ENCODE measurements around the gene ZNF77.
"Not testable (repeated sequence)": the region's sequence is repeated elsewhere in the genome, so short reads cannot be mapped to it uniquely, and the experiment has no call there.

ZNF77 gene

GRCh38 chr19:2900296-2901252 lies 44.2 kb downstream of the ZNF77 start, which contains the start of gene ZNF57:
Gene ZNF57 (plus strand): TSS chr19:2900928. CDS start chr19:2901046, 118 bp downstream.
- H3K36me3 ChIP-seq (ENCODE audit: control insufficient read depth, insufficient read depth, low read length): no peaks in the 10 kb centered on the region

GRCh38 chr19:2896694-2897093 lies 48.1 kb downstream of the ZNF77 start:
- no peak overlapping the region for H3K27ac ChIP-seq (ENCODE audit: insufficient read depth, low read length, poor library complexity, severe bottlenecking)
- no peak for DNase-seq
- no peaks in the 10 kb centered on the region for H3K27me3 ChIP-seq (replicated peaks; ENCODE audit: control insufficient read depth, insufficient read depth, low read length, poor library complexity, severe bottlenecking)
- no peak overlapping the region for H3K4me3 ChIP-seq (ENCODE audit: insufficient read depth, low read depth, low read length, poor library complexity, severe bottlenecking)
- no peaks in the 10 kb centered on the region for H3K9me3 ChIP-seq (ENCODE audit: control insufficient read depth, low read length)
- H3K36me3 ChIP-seq (ENCODE audit: control insufficient read depth, insufficient read depth, low read length): no peaks in the 10 kb centered on the region
- H3K4me1 ChIP-seq (ENCODE audit: control insufficient read depth, insufficient read depth, low read length, poor library complexity, severe bottlenecking): peaks cover 7% of the 10 kb centered on the region

More at GRCh38 chr19:2900296-2901252, 44.2 kb downstream of the ZNF77 start, which contains the start of gene ZNF57:
- Histone ChIP-seq H3K9me3 (ENCODE audit: control insufficient read depth, low read length) (no peaks in the 10 kb centered on the region), H3K4me1 (ENCODE audit: control insufficient read depth, insufficient read depth, low read length, poor library complexity, severe bottlenecking) (peaks cover 7% of the 10 kb centered on the region), H3K27ac (ENCODE audit: insufficient read depth, low read length, poor library complexity, severe bottlenecking) (peak within 1 kb of the TSS; percentile 18), H3K27me3 (replicated peaks; ENCODE audit: control insufficient read depth, insufficient read depth, low read length, poor library complexity, severe bottlenecking) (no peaks in the 10 kb centered on the region), H3K4me3 (ENCODE audit: insufficient read depth, low read depth, low read length, poor library complexity, severe bottlenecking) (peak within 1 kb of the TSS; percentile 63)
- peak; percentile 92 to 98 (median 95) for DNase-seq

- H3K4me3 ChIP-seq (ENCODE audit: insufficient read depth, low read depth, low read length, poor library complexity, severe bottlenecking); H3K27me3 ChIP-seq (replicated peaks; ENCODE audit: control insufficient read depth, insufficient read depth, low read length, poor library complexity, severe bottlenecking); DNase-seq; H3K4me1 ChIP-seq (ENCODE audit: control insufficient read depth, insufficient read depth, low read length, poor library complexity, severe bottlenecking); H3K9me3 ChIP-seq (ENCODE audit: control insufficient read depth, low read length); H3K36me3 ChIP-seq (ENCODE audit: control insufficient read depth, insufficient read depth, low read length); H3K27ac ChIP-seq (ENCODE audit: insufficient read depth, low read length, poor library complexity, severe bottlenecking): not testable (repeated sequence)
Measured at GRCh38 chr19:2890531-2890930, 54.2 kb downstream of the ZNF77 start.

GRCh38 chr19:2888731-2889224 lies 56.0 kb downstream of the ZNF77 start:
- H3K36me3 ChIP-seq (ENCODE audit: control insufficient read depth, insufficient read depth, low read length): no peaks in the 10 kb centered on the region
- H3K4me3 ChIP-seq (ENCODE audit: insufficient read depth, low read depth, low read length, poor library complexity, severe bottlenecking): no peak overlapping the region
- no peaks in the 10 kb centered on the region for H3K9me3 ChIP-seq (ENCODE audit: control insufficient read depth, low read length)
- peak overlapping the region; percentile 13 for H3K27ac ChIP-seq (ENCODE audit: insufficient read depth, low read length, poor library complexity, severe bottlenecking)
- H3K4me1 ChIP-seq (ENCODE audit: control insufficient read depth, insufficient read depth, low read length, poor library complexity, severe bottlenecking): peaks cover 8% of the 10 kb centered on the region
- H3K27me3 ChIP-seq (replicated peaks; ENCODE audit: control insufficient read depth, insufficient read depth, low read length, poor library complexity, severe bottlenecking): no peaks in the 10 kb centered on the region
- DNase-seq: peak in 2 of 3 donors; percentile 47 to 55

GRCh38 chr19:2887391-2887914 lies 57.3 kb downstream of the ZNF77 start:
- Histone ChIP-seq H3K9me3 (ENCODE audit: control insufficient read depth, low read length) (no peaks in the 10 kb centered on the region), H3K36me3 (ENCODE audit: control insufficient read depth, insufficient read depth, low read length) (no peaks in the 10 kb centered on the region), H3K4me1 (ENCODE audit: control insufficient read depth, insufficient read depth, low read length, poor library complexity, severe bottlenecking) (peaks cover 8% of the 10 kb centered on the region), H3K27ac (ENCODE audit: insufficient read depth, low read length, poor library complexity, severe bottlenecking) (no peak overlapping the region), H3K27me3 (replicated peaks; ENCODE audit: control insufficient read depth, insufficient read depth, low read length, poor library complexity, severe bottlenecking) (no peaks in the 10 kb centered on the region), H3K4me3 (ENCODE audit: insufficient read depth, low read depth, low read length, poor library complexity, severe bottlenecking) (no peak overlapping the region)
- no peak for DNase-seq

- no peaks in the 10 kb centered on the region for H3K27me3 ChIP-seq (replicated peaks; ENCODE audit: control insufficient read depth, insufficient read depth, low read length, poor library complexity, severe bottlenecking)
- no peaks in the 10 kb centered on the region for H3K9me3 ChIP-seq (ENCODE audit: control insufficient read depth, low read length)
- no peak overlapping the region for H3K4me3 ChIP-seq (ENCODE audit: insufficient read depth, low read depth, low read length, poor library complexity, severe bottlenecking)
- no peak overlapping the region for H3K27ac ChIP-seq (ENCODE audit: insufficient read depth, low read length, poor library complexity, severe bottlenecking)
- H3K4me1 ChIP-seq (ENCODE audit: control insufficient read depth, insufficient read depth, low read length, poor library complexity, severe bottlenecking): peaks cover 8% of the 10 kb centered on the region
- H3K36me3 ChIP-seq (ENCODE audit: control insufficient read depth, insufficient read depth, low read length): no peaks in the 10 kb centered on the region
- DNase-seq: no peak
Measured at GRCh38 chr19:2885736-2886135, 59.0 kb downstream of the ZNF77 start.

GRCh38 chr19:2883686-2884439 lies 60.9 kb downstream of the ZNF77 start:
- no peak for DNase-seq

More at GRCh38 chr19:2883686-2884439, 60.9 kb downstream of the ZNF77 start:
- no peaks in the 10 kb centered on the region for H3K27me3 ChIP-seq (replicated peaks; ENCODE audit: control insufficient read depth, insufficient read depth, low read length, poor library complexity, severe bottlenecking)
- no peaks in the 10 kb centered on the region for H3K9me3 ChIP-seq (ENCODE audit: control insufficient read depth, low read length)
- H3K4me1 ChIP-seq (ENCODE audit: control insufficient read depth, insufficient read depth, low read length, poor library complexity, severe bottlenecking): peaks cover 8% of the 10 kb centered on the region
- no peak overlapping the region for H3K27ac ChIP-seq (ENCODE audit: insufficient read depth, low read length, poor library complexity, severe bottlenecking)
- H3K4me3 ChIP-seq (ENCODE audit: insufficient read depth, low read depth, low read length, poor library complexity, severe bottlenecking): no peak overlapping the region
- no peaks in the 10 kb centered on the region for H3K36me3 ChIP-seq (ENCODE audit: control insufficient read depth, insufficient read depth, low read length)
